Activated CD8-positive, alpha-beta memory T cell treated with anti-CD3 and anti-CD28 coated beads, Interleukin-2, amount 50 U/mL, for 4 hours (primary cell): ENCODE results near the gene TTLL5.
A peak's percentile ranks its signal among the peaks of the same experiment; 100 is the strongest.
"Not testable (repeated sequence)": the region's sequence is repeated elsewhere in the genome, so short reads cannot be mapped to it uniquely, and the experiment has no call there.

Source experiments
- DNase-seq: peaks from one replicate; pipeline ENCODE4 v3.0.0-alpha.2; 2020

TTLL5 gene

DNA sequence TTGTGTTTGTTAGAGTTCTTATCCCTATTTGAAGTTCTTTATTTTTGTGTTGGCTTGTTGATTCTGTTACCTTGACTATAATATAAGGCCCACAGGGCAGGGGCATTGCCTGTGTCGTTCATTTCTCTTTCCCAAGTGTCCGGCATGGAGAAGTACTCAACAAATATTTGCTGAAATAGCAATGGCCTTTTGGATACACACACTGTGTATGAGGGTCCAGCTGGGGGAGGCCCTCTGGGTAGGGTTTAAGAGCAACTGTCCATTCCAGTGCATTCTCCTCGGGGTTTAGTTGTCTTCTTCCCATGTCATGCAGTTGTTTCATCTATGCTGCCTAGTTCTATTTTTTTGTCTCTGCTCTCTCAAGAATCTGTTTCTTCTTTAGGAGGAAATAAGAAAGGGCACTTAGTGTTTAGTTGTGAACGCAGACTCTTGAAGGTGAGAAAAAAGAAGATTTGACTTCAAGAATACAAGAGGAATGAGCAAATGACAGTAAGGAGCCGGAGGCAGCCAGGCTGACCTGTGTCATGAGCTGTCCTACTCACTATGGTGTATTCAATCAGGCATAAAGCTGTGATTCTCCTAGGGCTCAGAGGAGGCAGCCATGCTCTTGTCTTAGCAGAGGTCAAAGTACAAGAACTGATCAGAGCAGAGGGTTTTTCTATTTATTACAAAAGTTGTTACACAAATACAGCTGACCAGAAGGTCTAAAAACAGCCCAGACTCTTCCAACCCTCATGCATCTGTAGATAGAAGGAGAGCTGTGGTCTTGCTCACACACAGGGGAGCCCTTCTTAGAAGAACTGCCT, 10.6 kb upstream of the TTLL5 start:
- DNase-seq = no peak

DNA sequence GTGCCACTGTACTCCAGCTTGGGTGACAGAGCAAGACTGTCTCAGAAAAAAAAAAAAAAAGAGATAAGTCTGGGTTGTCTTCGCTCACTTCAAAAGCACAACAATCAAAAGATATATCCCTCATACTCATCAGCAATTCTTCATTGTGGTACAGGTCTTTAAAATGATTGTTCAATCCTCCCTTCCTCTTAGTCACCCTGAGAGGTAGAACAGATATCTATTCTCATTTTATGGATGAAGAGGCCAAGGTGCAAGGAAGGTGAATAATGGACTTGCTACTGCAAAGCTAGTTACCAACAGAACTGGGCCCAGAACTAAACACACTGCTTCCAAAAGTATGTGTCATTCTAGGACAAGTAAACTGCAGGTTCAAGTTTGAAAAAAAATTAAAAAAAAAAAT, 7.5 kb upstream of the TTLL5 start:
- no peak for DNase-seq

GRCh38 chr14:75654127-75654732, 6.8 kb upstream of the TTLL5 start:
- peak; percentile 83 for DNase-seq

DNA sequence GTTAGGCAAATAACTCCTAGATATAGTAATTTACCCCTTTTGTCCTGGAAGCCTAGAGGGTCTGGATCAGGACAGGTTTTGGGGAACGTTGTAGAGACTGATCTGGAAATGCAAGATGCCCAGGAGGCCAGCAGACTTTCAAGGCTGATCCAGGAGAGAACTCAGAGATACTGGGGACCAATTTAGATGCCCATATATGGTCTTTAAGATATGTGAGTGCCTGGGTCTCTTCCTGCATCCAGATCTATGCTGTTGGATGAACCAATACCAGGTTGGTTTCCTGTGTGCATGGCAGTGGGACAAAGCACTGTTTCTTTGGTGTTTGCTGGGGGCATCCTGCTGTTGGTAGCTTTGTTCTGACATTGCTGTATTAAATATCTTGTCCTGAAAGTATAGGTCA, 5.8 kb upstream of the TTLL5 start:
- no peak for DNase-seq

DNA sequence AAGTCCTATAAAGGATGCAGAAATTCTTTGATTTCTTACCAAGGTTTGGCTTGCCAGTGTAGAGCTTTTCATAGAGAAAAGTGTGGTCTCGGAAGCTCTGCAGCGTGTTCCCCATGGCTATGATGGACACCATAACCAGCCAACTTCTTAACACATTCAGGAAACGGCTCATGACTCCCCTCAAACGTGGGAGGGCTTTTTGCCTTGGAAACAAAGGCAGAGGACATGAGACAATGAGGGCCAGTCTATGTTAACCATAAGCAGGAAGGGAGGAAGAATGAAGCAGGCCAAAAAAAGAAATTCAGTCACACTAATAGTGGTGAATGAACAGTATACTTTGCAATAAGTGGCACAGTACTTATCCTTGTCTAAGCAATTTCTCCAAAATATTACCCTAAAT, 3.7 kb upstream of the TTLL5 start:
- DNase-seq = no peak

GRCh38 chr14:75658957-75659356, 2.1 kb upstream of the TTLL5 start:
- DNase-seq = no peak

DNA sequence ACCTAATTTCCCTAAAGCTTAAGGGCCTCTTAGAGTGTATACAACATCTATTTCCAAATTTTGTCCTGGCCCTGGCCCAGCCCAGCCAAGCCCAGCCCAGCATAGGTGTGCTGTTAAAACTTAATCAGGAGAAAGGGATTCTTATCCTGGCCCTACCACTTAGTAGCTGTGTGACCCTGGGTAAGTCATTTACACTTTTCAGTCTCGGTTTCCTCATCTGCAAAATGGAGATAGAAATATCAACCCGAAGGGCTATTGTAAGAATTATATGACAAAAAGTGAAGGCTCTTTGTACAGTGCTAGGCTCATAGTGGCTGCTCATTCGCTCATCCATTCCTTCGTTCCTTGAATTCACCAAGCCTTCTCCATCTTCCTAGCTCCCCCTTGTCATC, 812 bp upstream of the TTLL5 start:
- DNase-seq = no peak

- DNase-seq = no peak
These were observed 411 bp downstream of the TTLL5 start for GRCh38 chr14:75661499-75661814.

DNA sequence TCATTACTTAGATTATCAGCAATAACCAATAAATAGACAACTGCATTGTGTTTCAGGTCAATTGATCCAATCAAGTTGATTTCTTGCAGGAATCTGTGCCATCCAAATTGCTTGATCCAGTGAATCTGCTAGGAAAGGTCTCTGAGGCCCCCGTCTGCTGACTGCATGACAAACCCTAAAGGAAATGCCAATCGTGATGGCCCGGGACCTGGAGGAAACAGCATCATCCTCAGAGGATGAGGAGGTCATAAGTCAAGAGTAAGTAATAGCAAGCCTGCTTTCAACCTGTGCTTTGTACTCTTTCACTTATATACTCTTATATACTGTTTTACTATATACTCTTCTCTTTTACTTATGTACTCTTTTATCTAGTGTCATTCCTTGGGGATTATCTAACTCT, 1.9 kb downstream of the TTLL5 start:
- no peak for DNase-seq

GRCh38 chr14:75667099-75667765, 6.2 kb downstream of the TTLL5 start:
- DNase-seq = no peak

DNA sequence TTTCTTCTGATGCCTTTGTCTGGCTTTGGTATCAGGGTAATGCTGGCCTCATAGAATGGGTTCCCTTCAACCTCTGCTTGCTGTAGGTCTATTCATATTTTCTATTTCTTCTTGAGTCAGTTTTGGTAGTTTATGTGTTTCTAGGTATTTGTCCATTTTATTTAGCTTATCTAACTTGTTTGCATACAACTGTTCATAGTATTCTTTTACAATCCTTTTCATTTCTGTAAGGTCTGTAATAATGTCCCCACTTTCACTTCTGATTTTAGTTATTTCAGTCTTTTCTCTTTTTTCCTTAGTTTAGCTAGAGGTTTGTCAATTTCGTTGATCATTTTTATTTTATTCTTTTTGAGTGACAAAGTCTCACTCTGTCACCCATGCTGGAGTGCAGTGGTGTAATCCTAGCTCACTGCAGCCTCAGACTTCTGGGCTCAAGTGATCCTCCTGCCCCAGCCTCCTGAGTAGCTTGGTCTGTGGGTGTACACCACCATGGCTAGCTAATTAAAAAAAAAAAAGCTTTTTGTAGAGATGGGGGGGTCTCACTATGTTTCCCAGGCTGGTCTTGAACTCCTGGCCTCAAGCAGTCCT, 11.7 kb downstream of the TTLL5 start:
- no peak for DNase-seq

DNA sequence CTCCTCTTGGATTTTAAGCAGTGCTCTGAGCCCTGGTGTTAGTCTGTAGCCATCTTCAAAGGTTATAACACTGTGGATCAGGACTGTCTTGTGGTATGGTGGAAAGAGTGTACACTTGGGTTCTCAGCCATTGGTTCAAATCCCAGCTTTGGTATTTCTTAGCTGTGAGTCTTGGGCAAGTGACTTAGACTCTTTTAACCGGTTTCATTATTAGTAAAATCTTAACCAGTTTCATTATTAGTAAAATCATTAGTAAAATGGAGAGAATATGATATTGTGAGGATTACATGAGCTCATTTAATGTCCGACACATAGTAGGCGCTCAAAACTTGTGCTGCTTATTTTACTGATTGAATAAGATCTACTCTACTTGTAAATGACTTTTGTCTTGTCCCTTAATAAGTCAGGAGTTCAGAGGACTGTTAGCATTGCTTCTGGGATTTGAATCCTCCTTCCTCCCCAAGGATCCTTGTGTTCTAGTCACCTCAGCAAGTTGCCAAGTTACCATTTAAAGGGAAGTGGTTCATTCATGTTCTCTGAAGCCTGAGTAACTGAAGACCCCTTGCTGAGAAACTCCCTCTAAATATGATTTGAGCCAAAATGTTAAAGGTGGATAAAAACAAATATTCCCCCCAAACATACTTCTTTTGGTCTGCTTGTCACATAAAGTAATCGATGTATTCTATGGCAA, 12.4 kb downstream of the TTLL5 start:
- DNase-seq = no peak

DNA sequence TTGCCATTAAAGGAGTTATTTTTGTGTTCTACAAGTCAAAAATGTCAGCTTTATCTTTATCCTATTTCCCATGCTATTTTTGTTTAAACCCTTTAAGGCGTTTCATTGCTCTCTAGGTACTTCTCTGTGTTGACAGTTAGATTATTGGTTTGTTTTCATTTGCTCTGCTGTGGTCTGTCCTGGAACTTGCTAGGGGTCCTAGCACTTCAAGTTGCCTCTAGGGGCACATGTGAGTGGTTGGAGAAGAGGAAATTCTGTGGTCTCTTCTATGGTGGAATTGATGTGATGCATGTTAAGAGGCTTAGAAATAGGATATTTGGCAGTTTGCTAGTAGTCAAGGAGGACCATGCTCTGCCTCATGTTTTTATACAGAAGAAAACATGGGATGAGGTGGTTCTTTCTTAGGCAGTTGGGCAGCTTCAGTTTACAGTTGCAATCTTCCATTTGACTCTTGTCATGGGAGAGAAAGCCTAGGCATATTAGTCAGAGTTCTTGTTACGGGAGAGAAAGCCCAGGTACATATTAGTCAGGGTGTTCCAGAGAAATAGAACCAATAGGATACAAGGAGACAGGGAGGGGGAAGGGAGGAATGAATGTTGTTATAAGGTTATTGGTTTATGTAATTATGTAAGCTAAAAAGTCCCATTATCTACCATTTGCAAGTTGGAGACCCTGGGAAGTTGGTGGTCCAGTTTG, 14.4 kb downstream of the TTLL5 start:
- no peak for DNase-seq

- DNase-seq = no peak
These were observed 24.9 kb downstream of the TTLL5 start for GRCh38 chr14:75685910-75686309.

- no peak for DNase-seq
These were observed 28.0 kb downstream of the TTLL5 start for GRCh38 chr14:75689012-75689411.

DNA sequence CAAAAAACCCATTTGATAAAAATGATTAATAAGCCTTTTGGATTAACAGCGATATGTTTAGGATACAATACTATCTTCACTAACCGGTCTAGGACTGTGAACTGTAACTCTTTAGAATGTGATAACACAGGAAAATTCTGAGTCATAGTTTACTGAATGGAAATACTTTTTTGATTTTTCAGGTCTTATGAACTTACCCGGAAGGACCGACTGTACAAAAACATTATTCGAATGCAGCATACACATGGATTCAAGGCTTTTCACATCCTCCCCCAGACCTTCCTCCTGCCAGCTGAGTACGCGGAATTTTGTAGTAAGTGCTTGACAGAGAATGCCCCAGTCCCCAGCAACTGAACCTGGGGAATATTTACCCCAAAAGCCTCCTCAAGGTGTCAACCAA, 29.0 kb downstream of the TTLL5 start:
- DNase-seq = no peak

- DNase-seq = not testable (repeated sequence)
These were observed 34.0 kb downstream of the TTLL5 start for GRCh38 chr14:75695025-75695424.

GRCh38 chr14:75697386-75697785, 36.3 kb downstream of the TTLL5 start:
- DNase-seq = no peak

DNA sequence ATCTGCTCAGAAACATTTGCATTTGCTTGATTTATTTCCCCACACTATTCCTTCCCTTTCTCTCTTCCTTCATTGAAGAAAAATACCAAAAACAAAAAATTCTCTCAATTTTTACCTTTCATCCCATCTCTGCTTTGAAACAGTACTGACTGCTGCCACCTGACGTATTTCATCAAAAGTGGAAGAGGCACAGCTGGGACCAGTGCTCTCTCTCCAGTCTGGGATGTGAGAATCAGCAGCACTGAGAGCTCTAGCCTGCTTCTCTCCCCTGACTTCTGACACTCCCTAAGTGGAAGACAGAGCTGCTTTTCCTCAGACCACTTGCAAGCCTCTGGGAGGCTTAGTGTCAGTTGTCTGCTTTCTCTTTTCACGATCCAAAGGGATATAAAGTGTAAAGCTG, 36.9 kb downstream of the TTLL5 start:
- DNase-seq = no peak

- no peak for DNase-seq
These were observed 38.3 kb downstream of the TTLL5 start for GRCh38 chr14:75699331-75699730.

GRCh38 chr14:75700295-75700694, 39.2 kb downstream of the TTLL5 start:
- DNase-seq = no peak

DNA sequence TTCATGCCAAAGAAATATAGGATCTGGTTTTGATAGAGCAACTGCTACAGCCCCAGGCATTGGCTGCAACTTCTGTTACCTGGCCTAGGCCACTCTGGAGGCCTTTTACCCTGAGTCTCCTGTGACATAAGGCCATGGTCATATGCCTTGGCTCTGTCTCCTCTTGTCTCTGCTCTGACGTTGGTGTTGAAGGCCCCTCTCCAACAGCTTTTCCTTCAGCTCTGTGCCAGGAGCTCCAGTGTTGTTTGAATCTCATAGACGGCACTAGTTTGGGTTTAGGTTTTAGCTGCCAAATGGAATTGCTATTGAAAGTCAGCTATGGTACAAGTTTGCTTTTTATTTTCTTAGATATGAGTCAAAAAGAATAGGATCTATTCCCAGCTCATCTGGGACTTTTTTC, 41.1 kb downstream of the TTLL5 start:
- DNase-seq = no peak
